ENCODE data around the gene CACNA2D1.

Gene CACNA2D1

DNA sequence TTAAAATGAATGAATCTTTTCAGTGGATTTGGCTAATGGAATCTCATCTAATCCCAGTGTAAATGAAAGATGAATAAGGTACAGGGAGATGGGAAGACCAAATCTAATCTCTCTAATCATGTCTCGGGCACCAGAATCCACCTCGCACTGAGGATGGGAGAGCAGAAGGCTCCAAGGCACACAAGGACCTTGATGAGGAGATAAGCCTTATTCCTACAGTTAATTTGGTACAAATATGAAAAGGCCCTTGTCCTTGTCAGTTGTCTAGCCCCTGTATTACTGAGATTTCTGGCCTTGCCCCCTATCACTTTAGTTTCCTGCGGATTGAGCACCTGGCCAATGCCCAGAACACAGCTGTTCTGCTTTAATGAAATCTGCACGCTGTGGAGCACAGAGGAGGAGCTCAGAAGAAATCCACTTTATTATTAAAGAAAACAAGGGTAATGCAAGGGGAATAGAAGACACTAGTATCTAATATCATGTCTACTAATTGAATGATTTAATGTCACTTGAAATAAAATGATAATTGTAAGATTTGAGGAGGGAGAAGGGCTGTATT, 352.4 kb downstream of the CACNA2D1 start:
- no peak for TF ChIP-seq SIN3A (IDR thresholded peaks at IDR 0.05; ENCODE audit: borderline replicate concordance, insufficient read depth, low read length)
- no peak for TF ChIP-seq FOXP2 (optimal IDR thresholded peaks at IDR 0.05; ENCODE audit: borderline replicate concordance, extremely low read depth, extremely low read length, insufficient read depth)
- TF ChIP-seq POLR2AphosphoS5 (IDR thresholded peaks at IDR 0.05; ENCODE audit: low read depth, low read length) = no peak
- no peak for TF ChIP-seq TAF1 (IDR thresholded peaks at IDR 0.05; ENCODE audit: borderline replicate concordance, insufficient read depth, low read length)
- TF ChIP-seq, protein P1, sequence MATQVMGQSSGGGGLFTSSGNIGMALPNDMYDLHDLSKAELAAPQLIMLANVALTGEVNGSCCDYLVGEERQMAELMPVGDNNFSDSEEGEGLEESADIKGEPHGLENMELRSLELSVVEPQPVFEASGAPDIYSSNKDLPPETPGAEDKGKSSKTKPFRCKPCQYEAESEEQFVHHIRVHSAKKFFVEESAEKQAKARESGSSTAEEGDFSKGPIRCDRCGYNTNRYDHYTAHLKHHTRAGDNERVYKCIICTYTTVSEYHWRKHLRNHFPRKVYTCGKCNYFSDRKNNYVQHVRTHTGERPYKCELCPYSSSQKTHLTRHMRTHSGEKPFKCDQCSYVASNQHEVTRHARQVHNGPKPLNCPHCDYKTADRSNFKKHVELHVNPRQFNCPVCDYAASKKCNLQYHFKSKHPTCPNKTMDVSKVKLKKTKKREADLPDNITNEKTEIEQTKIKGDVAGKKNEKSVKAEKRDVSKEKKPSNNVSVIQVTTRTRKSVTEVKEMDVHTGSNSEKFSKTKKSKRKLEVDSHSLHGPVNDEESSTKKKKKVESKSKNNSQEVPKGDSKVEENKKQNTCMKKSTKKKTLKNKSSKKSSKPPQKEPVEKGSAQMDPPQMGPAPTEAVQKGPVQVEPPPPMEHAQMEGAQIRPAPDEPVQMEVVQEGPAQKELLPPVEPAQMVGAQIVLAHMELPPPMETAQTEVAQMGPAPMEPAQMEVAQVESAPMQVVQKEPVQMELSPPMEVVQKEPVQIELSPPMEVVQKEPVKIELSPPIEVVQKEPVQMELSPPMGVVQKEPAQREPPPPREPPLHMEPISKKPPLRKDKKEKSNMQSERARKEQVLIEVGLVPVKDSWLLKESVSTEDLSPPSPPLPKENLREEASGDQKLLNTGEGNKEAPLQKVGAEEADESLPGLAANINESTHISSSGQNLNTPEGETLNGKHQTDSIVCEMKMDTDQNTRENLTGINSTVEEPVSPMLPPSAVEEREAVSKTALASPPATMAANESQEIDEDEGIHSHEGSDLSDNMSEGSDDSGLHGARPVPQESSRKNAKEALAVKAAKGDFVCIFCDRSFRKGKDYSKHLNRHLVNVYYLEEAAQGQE (IDR thresholded peaks at IDR 0.05; ENCODE audit: insufficient read depth in 1 of 2, low read depth in 2 of 2, low read length in 2 of 2) = no peak

DNA sequence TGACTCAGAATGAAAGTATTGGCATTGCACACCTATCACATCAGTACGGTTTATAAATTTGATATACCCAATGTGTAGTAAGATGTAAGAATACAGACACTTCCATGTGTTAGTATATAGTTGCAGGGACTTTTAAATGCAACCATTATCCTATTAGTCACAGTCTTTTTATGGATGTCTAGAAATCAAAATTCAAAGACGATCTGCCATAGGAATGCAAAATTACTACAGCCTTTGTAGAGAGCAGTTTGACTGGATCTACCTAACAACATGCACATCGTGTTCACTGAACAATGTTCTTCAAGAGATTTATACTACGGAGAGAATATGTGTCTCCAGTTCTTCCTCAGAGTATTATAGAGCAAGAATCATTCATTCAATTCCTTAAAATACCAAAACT, 356.5 kb downstream of the CACNA2D1 start:
- no peak for TF ChIP-seq FOXP2 (optimal IDR thresholded peaks at IDR 0.05; ENCODE audit: borderline replicate concordance, extremely low read depth, extremely low read length, insufficient read depth)
- no peak for TF ChIP-seq SIN3A (IDR thresholded peaks at IDR 0.05; ENCODE audit: borderline replicate concordance, insufficient read depth, low read length)
- no peak for TF ChIP-seq TAF1 (IDR thresholded peaks at IDR 0.05; ENCODE audit: borderline replicate concordance, insufficient read depth, low read length)
- TF ChIP-seq POLR2AphosphoS5 (IDR thresholded peaks at IDR 0.05; ENCODE audit: low read depth, low read length) = no peak

DNA sequence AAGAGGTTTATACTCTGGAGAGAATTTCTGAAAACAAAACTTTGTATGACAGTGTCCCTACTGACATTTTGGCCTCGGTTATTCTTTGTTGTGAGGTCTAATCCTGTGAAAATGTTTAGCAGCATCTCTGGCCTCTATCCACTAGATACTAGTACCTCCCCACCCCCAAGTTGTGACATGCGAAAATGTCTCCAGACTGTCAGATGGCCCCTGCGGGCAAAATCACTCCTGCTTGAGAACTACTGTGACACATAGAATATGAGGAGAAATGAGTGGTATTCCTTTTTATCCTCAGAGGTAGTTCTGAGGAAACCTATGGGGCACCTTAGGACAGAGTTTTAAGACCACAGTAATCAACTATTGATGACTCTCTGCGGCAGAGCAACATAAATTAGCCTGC, 358.5 kb downstream of the CACNA2D1 start:
- TF ChIP-seq TAF1 (IDR thresholded peaks at IDR 0.05; ENCODE audit: borderline replicate concordance, insufficient read depth, low read length) (no peak), SIN3A (IDR thresholded peaks at IDR 0.05; ENCODE audit: borderline replicate concordance, insufficient read depth, low read length) (no peak), FOXP2 (optimal IDR thresholded peaks at IDR 0.05; ENCODE audit: borderline replicate concordance, extremely low read depth, extremely low read length, insufficient read depth) (no peak), POLR2AphosphoS5 (IDR thresholded peaks at IDR 0.05; ENCODE audit: low read depth, low read length) (no peak)
- TF ChIP-seq, protein P1 (IDR thresholded peaks at IDR 0.05; ENCODE audit: insufficient read depth in 1 of 2, low read depth in 2 of 2, low read length in 2 of 2) = no peak

DNA sequence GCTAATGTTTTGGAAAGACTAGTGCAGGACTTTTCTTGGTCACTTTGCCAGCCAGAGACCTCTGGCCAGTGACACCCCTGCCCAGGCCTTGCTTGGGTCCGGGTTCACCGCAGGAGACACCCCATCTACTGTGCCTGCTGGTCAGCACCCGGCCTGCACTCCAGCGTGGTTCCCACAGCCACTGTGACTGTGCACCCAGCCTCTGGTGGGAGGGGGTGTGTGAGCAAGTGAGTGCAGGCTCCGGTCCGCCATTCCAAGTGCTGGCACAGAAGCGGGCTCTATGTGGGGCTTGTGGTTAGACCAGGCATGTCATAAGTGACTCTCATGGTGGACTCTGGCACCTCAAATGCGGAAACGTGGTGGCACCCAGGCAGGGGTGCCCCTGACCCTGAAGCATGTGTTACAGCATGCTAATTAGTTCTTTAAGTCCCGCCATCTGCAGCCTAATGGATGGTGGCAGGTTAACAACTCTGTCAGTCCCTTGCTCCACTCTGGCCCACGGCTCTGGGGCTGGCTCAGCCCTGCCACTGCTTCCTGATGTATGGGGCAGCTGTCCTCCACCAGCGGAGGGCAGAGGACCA, 361.8 kb downstream of the CACNA2D1 start:
- TF ChIP-seq, protein P1 (IDR thresholded peaks at IDR 0.05; ENCODE audit: insufficient read depth in 1 of 2, low read depth in 2 of 2, low read length in 2 of 2) = no peak

DNA sequence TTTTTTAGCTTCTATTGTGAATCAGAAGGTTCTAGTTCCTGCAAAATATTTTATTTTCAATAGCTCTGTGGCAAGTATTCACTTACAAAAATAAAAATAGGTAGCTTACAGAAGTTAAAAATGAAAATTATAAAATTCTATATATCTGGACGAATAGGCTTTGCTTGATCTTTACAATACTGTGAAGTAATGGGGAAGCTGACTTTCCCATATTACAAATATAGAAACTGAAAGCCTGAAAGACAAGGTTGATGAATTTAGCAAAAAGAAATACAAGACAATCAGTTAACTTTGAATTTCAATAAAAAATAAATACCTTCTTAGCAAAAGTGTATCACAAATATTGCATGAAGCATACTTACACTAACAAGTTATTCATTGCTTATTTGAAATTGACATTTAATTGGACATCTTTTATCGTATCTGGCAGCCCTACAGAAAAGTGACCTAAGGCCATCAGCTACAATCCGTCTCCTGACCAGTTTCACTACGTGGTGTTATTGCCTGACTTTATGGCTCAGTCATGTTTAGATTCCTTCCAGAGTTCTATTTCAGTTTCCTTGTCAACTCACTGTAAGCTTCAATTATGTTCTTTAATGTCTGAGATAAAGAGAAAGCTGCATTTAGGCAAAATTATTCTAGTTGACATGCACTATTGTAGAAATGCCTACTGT, 363.2 kb downstream of the CACNA2D1 start:
- TF ChIP-seq TAF1 (IDR thresholded peaks at IDR 0.05; ENCODE audit: borderline replicate concordance, insufficient read depth, low read length) (no peak), FOXP2 (optimal IDR thresholded peaks at IDR 0.05; ENCODE audit: borderline replicate concordance, extremely low read depth, extremely low read length, insufficient read depth) (no peak), SIN3A (IDR thresholded peaks at IDR 0.05; ENCODE audit: borderline replicate concordance, insufficient read depth, low read length) (no peak), POLR2AphosphoS5 (IDR thresholded peaks at IDR 0.05; ENCODE audit: low read depth, low read length) (no peak)
- TF ChIP-seq, protein P1 (IDR thresholded peaks at IDR 0.05; ENCODE audit: insufficient read depth in 1 of 2, low read depth in 2 of 2, low read length in 2 of 2) = no peak
